ENCODE measurements around the gene SFRP5.
A peak's percentile ranks its signal among the peaks of the same experiment; 100 is the strongest.

SFRP5 gene

GRCh38 chr10:97734021-97734420 lies 37.8 kb downstream of the SFRP5 start:
- no peak overlapping the region for H3K4me3 ChIP-seq (ENCODE audit: control insufficient read depth, low read depth, low read length)
- no peak for TF ChIP-seq CTCF (IDR thresholded peaks at IDR 0.05; ENCODE audit: control insufficient read depth, insufficient read depth, low read depth, low read length, missing control alignments)
- DNase-seq (ENCODE audit: low read depth) = no peak

GRCh38 chr10:97733256-97733655 lies 38.5 kb downstream of the SFRP5 start:
- no peak for TF ChIP-seq CTCF (IDR thresholded peaks at IDR 0.05; ENCODE audit: control insufficient read depth, insufficient read depth, low read depth, low read length, missing control alignments)
- no peak overlapping the region for H3K4me3 ChIP-seq (ENCODE audit: control insufficient read depth, low read depth, low read length)
- DNase-seq (ENCODE audit: low read depth) = no peak

- no peak overlapping the region for H3K4me3 ChIP-seq (ENCODE audit: control insufficient read depth, low read depth, low read length)
- DNase-seq (ENCODE audit: low read depth) = no peak
- TF ChIP-seq CTCF (IDR thresholded peaks at IDR 0.05; ENCODE audit: control insufficient read depth, insufficient read depth, low read depth, low read length, missing control alignments) = no peak
Observed at GRCh38 chr10:97732052-97732359, 39.8 kb downstream of the SFRP5 start.

- no peak overlapping the region for H3K4me3 ChIP-seq (ENCODE audit: control insufficient read depth, low read depth, low read length)
- no peak for DNase-seq (ENCODE audit: low read depth)
- peak; percentile 84 for TF ChIP-seq CTCF (IDR thresholded peaks at IDR 0.05; ENCODE audit: control insufficient read depth, insufficient read depth, low read depth, low read length, missing control alignments)
Observed at GRCh38 chr10:97731346-97732051, 40.3 kb downstream of the SFRP5 start.

GRCh38 chr10:97729014-97729413 lies 42.8 kb downstream of the SFRP5 start:
- no peak for DNase-seq (ENCODE audit: low read depth)

GRCh38 chr10:97726636-97727178 lies 45.1 kb downstream of the SFRP5 start:
- TF ChIP-seq CTCF (IDR thresholded peaks at IDR 0.05; ENCODE audit: control insufficient read depth, insufficient read depth, low read depth, low read length, missing control alignments) = no peak
- peak; percentile 66 for DNase-seq (ENCODE audit: low read depth)
- H3K4me3 ChIP-seq (ENCODE audit: control insufficient read depth, low read depth, low read length) = peak overlapping the region; percentile 14

More at GRCh38 chr10:97729014-97729413, 42.8 kb downstream of the SFRP5 start:
- TF ChIP-seq CTCF (IDR thresholded peaks at IDR 0.05; ENCODE audit: control insufficient read depth, insufficient read depth, low read depth, low read length, missing control alignments) = no peak
- H3K4me3 ChIP-seq (ENCODE audit: control insufficient read depth, low read depth, low read length) = no peak overlapping the region
